ENCODE results near the gene KCNN4.

GRCh38 chr19:43798026-43798545, 17.3 kb upstream of the KCNN4 start:
- TF ChIP-seq, protein P1, sequence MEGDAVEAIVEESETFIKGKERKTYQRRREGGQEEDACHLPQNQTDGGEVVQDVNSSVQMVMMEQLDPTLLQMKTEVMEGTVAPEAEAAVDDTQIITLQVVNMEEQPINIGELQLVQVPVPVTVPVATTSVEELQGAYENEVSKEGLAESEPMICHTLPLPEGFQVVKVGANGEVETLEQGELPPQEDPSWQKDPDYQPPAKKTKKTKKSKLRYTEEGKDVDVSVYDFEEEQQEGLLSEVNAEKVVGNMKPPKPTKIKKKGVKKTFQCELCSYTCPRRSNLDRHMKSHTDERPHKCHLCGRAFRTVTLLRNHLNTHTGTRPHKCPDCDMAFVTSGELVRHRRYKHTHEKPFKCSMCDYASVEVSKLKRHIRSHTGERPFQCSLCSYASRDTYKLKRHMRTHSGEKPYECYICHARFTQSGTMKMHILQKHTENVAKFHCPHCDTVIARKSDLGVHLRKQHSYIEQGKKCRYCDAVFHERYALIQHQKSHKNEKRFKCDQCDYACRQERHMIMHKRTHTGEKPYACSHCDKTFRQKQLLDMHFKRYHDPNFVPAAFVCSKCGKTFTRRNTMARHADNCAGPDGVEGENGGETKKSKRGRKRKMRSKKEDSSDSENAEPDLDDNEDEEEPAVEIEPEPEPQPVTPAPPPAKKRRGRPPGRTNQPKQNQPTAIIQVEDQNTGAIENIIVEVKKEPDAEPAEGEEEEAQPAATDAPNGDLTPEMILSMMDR (conservative IDR thresholded peaks at IDR 0.05): no peak
- no peak for TF ChIP-seq EZH2 (IDR thresholded peaks at IDR 0.05; ENCODE audit: low read depth)
